GM18951 (cell line): ENCODE results near the gene RABEPK.
"Not testable (repeated sequence)": the region's sequence is repeated elsewhere in the genome, so short reads cannot be mapped to it uniquely, and the experiment has no call there.

Source experiments
- POLR2A ChIP-seq: IDR thresholded peaks from 4 replicates; pipeline ENCODE4 v1.6.1; 2011; ENCODE audit warnings: mild to moderate bottlenecking; ENCODE audit not compliant: insufficient read length, insufficient read depth; ENCODE audit errors: extremely low read depth
- in situ Hi-C: fragments of 300-500 bp; cut with MboI; formaldehyde crosslinking; loops from one replicate; pipeline ENCODE4 v1.12.0; 2022; ENCODE audit warnings: low sequenced_read_pairs, mixed read lengths, inconsistent platforms; ENCODE audit not compliant: unreplicated experiment

RABEPK gene

GRCh38 chr9:125243792-125244260 is 43.5 kb downstream of the RABEPK start:
- in situ Hi-C loops, result no loop called here
- TF ChIP-seq POLR2A, result no peak

GRCh38 chr9:125246261-125246667 is 45.9 kb downstream of the RABEPK start:
- in situ Hi-C loops, result no loop called here
- TF ChIP-seq POLR2A, result no peak

GRCh38 chr9:125254231-125254630 is 53.9 kb downstream of the RABEPK start:
- TF ChIP-seq POLR2A, result no peak

GRCh38 chr9:125255781-125256391 is 55.5 kb downstream of the RABEPK start:
- no peak for TF ChIP-seq POLR2A

More at GRCh38 chr9:125254231-125254630, 53.9 kb downstream of the RABEPK start:
- in situ Hi-C loops, result no loop called here

GRCh38 chr9:125258160-125258785 is 57.9 kb downstream of the RABEPK start:
- TF ChIP-seq POLR2A, result no peak
- in situ Hi-C loops, result no loop called here

More at GRCh38 chr9:125255781-125256391, 55.5 kb downstream of the RABEPK start:
- in situ Hi-C loops, result no loop called here

GRCh38 chr9:125258832-125259534 is 58.6 kb downstream of the RABEPK start:
- in situ Hi-C loops, result no loop called here
- TF ChIP-seq POLR2A, result no peak

GRCh38 chr9:125260561-125260960 is 60.2 kb downstream of the RABEPK start:
- in situ Hi-C loops, result no loop called here
- TF ChIP-seq POLR2A, result no peak

- TF ChIP-seq POLR2A, result peak; percentile 81
- in situ Hi-C loops, result no loop called here
These were observed 61.4 kb downstream of the RABEPK start, which contains the start of gene GAPVD1 for GRCh38 chr9:125261501-125262293. Gene GAPVD1 (plus strand): TSS chr9:125261826. CDS start chr9:125298922, 37,096 bp downstream.

GRCh38 chr9:125262294-125262991 is 62.1 kb downstream of the RABEPK start:
- in situ Hi-C loops, result no loop called here
- TF ChIP-seq POLR2A, result no peak

- in situ Hi-C loops, result not testable (repeated sequence)
These were observed 63.7 kb downstream of the RABEPK start for GRCh38 chr9:125264068-125264467.

- in situ Hi-C loops, result no loop called here
These were observed 68.2 kb downstream of the RABEPK start for GRCh38 chr9:125268394-125269013.

GRCh38 chr9:125269014-125269397 is 68.7 kb downstream of the RABEPK start:
- TF ChIP-seq POLR2A, result no peak
- in situ Hi-C loops, result no loop called here

More at GRCh38 chr9:125268394-125269013, 68.2 kb downstream of the RABEPK start:
- no peak for TF ChIP-seq POLR2A

- in situ Hi-C loops, result no loop called here
- TF ChIP-seq POLR2A, result no peak
These were observed 70.7 kb downstream of the RABEPK start for GRCh38 chr9:125271081-125271480.
